Suprapubic skin (tissue), 3 donors: ENCODE results near the gene SPAG16.

Experiments used
- CTCF ChIP-seq, 2 donors: fragments of 200-600 bp in 1 of 2; fragments of 450-650 bp in 1 of 2; sonication (generic) in 1 of 2; IDR thresholded peaks; one replicate each; pipeline ENCODE4 v1.5.1; 2016 to 2019; ENCODE audit warnings: antibody characterized with exemption in 2 of 2, mild to moderate bottlenecking in 1 of 2, moderate library complexity in 1 of 2
- POLR2A ChIP-seq, 2 donors: fragments of 450-650 bp; IDR thresholded peaks; one replicate each; pipeline ENCODE4 v1.6.1; 2017; ENCODE audit warnings: antibody characterized with exemption in 2 of 2, mild to moderate bottlenecking in 2 of 2, moderate library complexity in 2 of 2

GRCh38 chr2:213451542-213452239 is 167.4 kb downstream of the SPAG16 start:
- TF ChIP-seq POLR2A (IDR thresholded peaks at IDR 0.05) (no peak), CTCF (IDR thresholded peaks at IDR 0.05) (no peak)
